GM10847 (cell line): ENCODE data around the gene LRFN5.

Experiments used
- POLR2A ChIP-seq: IDR thresholded peaks from 2 replicates; pipeline ENCODE4 v1.6.1; 2011; ENCODE audit not compliant: insufficient read length; ENCODE audit errors: extremely low read depth

LRFN5 gene

DNA sequence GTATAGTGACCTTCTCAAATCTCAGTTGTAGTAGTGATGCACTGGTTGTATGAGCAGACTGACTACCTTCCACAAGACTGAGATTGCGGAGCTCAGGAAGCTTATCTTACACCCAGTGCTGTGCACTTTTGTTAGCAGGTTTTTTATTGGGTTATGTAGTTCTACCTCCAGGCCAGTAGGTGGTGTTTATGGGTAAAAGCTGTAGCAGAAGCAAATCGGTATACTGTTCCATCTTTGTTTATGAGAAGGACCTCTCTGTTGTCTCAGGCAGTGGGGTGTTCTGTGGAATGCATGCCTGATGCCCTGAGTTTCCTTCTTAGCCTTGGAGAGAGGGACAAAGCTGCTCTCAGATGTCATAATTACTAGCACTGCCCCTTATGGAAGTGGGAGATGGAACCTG is 217.8 kb downstream of the LRFN5 start:
- TF ChIP-seq POLR2A, result no peak

DNA sequence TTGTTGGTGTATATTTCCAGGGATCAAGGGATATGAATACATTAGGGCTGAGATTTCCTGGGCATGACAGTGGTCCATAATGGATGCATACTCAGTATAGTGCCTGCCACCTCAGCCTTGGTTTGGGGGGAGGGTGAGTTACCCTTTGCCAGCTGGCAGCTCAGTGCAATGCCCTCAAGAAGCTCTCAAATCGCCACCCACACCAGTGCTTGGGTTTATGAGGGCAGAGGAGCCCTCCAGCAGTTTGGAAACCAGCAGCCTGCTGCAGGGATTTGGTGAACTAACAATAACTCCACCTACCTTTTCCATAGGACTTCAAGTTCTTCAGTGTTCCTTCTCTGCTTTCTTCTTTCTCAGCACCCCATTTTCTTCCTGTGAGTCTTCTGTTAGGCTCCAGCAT is 218.9 kb downstream of the LRFN5 start:
- TF ChIP-seq POLR2A, result no peak

DNA sequence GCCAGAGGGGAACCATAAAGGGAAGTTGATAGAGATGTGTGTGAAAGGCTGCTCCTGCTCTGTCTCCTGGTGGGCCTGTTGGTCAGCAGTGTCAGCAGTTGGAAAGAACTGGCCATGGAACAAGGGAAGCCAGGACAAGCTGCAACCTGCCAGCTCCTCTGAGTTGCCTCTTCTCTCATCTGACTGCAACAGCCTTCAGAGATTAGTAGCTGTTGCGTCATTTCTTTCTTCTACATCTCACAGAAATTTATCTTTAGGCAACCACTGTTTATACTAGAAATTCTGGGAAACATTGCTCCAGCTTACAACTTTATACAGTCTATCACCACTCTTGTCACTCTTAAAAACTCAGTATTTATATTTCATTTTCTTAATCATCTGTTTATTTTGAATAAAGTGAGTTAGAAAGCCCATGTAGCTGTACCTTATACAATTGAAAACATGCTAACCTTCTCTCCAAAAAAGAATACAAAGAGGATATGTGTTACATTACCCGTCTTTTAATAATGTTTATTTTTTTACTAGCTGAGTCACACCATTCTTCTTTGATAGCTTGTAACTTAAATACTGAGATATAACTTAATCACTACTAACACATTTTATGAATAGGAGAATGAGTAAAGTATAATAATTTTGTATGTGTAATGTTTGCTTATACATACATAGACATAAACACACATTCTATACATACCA is 224.2 kb downstream of the LRFN5 start:
- TF ChIP-seq POLR2A, result no peak

DNA sequence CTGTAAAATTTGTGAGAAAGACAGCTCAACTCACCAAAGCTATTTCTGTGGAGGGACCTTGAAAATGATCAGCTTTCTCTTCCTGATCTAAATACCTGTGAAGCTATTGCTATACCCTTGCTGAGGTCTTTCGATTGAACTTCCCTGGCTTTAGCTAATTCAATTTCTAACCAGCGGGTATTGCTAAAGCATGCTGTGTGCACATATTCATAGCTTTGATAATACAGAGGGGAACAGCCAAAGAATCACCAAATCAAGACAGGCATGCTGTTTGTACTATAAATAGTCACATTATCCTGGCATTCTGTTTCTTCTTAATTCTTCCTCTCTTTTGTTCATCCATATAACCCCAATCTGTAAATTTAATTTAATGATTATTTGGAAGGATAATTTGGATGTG is 233.0 kb downstream of the LRFN5 start:
- TF ChIP-seq POLR2A, result no peak

DNA sequence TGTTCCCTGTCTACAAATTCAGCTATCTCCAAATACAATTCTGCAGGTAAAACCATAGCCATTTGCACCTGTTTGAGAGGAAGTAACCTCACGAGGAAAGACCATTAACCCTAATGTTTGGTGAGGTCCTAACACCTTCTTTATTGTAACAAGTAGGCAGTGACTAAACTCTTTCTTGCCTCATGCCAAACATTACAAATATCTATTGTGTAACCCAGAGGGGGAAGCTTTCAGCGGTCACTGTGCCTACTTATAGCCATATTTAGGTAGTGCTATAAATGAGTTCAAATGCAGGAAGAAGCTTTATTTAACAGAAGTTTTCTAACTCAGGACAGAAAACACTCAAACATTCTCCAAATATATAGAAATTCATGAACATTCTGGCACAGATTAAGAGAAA is 252.7 kb downstream of the LRFN5 start:
- TF ChIP-seq POLR2A, result no peak

DNA sequence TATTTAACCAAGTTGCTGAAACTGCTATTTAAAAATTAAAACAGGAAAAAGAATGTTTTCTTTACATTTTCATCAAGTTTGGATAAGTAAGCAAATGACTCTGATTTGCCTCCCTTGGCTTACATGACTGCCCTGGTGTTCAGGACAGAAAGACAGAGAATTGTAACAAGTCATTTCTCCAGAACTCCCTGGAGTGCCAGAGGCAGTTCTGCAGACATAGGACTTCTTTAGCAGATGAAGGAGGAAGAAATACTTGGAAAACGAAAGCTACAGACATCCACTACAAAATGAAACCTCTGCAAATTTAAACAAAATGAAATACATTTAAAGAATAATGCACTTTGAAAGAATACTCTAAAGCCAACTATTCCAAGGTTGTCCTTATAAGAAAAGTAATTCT is 253.9 kb downstream of the LRFN5 start:
- no peak for TF ChIP-seq POLR2A

DNA sequence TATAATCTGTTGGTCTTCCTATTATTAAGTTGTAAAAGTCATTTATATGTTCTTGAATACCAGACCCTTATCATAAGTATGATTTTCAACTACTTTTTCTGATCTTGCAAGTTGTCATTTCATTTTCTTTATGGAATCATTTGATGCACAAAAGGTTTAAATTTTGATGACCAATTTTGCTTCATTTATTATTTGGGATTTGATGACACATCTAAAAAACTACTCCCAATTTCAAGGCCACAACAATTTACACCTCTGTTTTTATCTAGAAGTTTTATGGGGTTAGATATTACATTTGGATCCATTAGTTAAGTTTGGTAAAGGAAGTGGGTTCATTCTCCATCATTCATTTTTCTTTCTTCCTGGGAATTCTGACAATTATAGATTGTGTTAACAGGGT is 259.2 kb downstream of the LRFN5 start:
- TF ChIP-seq POLR2A, result no peak

DNA sequence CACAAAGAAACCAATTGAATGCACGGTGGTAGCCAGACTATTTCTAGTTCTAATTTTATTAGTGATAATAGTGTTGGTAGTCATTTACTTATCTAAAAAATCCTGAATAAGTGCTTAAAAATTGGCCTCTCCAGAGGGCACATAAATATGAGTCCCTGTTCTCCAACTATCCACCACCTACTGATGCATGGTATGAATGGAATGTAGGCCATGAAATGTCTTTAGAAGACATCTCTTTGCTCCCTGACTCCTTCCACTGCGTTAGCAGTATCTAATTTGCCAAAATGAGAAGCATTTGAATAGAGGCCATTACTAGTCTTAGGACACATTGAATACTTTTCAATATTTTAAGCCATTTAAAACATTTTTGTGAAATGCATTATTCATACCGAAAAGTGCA is 261.7 kb downstream of the LRFN5 start:
- no peak for TF ChIP-seq POLR2A

DNA sequence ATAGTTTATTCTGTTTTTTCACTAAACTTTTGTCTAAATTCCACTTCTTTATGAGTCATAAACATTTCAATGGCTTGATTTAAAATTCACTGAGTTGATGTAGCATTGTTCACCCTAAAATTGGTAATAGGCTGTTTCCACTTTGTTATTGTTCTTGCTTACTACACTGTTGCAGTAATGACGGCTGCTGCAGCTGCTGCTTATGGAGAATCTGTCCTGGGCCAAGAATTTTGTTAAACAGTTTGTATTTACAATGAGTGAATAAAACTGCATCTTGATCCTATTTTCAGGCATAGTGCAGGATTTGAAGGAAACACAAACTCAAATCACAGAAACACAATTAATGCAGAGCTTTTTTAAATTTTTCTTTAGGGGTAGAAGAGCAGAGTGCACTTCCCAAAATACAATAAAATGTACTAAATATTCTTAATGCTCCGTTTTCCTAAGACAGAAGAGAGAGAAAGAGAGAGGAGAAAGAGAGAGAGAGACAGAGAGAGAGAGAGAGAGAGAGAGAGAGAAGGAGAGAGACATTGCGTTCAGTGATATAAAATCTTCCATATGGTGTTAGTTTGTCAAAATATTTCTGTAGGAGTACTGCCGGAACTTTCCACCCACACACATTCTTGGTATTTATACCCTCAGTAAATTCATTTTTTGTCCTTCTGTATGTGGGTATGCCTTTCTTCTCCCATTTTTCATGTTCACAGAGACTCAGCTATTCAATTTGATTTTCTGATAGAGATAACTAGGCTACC is 266.4 kb downstream of the LRFN5 start:
- no peak for TF ChIP-seq POLR2A

DNA sequence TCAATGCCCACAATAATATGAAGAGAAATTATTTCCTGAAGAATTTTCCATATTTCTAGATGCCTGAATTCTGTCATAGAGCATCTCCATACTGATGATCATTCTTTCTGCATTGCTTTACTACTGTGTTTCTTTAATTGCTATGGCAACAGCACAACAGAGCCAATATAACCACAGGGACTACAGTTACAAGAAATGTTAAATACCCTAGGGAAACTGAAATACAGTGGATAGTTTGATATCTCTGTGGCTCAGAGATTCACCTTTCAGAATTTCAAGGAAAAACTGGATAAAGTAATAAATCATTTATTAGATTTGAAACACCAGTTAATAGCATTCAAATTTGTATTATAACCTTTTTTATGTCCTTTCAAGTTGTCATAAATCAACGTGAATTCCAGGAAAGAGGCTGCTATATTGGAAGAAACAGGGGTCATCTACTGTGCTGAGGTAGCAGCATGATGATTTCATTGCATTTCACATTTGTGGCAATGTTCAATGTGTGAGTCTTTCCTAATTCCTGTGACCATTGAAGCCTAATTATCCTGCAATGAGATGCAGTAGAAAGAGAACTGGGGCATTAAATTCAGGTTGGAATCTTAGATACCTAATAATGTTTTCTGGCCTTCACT is 267.1 kb downstream of the LRFN5 start:
- no peak for TF ChIP-seq POLR2A

DNA sequence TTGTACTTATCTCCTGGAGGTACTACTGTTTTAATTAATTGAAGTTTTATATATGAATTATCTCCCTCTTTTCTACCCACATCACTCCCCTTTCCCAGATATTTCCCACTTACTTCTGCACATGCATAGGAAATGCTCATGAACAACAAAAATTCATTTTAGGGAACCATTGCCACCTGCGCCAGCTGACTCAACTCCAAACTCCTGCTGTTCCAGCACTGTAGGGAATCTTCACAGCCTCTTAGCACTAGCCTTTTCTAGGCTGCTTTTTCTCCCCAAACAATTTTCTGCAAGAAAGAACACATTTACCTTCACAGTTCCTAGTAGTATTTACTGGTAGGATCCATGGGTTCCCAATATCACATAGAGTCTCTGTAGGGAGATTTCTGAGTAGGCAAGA is 268.4 kb downstream of the LRFN5 start:
- no peak for TF ChIP-seq POLR2A

DNA sequence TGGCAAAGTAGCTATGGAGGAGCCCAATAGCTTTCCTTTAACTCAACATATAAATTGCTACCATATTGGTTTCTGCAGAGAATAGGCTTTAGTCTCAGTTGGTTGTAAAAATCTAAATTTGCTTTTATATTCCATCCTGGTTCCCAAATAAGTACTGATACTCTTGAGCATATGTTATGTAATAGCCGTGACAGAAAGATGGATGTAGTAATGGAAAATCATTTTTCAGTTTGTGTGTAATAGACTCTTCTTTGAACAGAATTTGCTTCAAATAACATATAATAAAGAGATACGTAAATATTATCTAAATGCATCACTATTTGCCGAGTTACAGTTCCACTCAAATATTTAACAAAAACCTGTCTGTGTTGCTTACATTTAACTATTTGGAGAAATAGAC is 271.6 kb downstream of the LRFN5 start:
- no peak for TF ChIP-seq POLR2A

DNA sequence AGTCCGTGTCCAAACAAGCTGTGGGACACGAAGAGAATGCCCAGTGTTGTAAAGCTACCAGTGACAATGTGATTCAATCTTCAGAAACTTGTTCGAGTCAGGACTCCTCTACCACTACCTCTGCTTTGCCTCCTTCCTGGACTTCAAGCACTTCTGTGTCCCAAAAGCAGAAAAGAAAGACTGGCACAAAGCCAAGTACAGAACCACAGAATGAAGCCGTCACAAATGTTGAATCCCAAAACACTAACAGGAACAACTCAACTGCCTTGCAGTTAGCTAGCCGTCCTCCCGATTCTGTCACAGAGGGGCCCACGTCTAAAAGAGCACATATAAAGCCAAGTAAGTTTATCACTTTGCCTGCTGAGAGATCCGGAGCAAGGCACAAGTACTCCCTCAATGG is 284.9 kb downstream of the LRFN5 start:
- no peak for TF ChIP-seq POLR2A

DNA sequence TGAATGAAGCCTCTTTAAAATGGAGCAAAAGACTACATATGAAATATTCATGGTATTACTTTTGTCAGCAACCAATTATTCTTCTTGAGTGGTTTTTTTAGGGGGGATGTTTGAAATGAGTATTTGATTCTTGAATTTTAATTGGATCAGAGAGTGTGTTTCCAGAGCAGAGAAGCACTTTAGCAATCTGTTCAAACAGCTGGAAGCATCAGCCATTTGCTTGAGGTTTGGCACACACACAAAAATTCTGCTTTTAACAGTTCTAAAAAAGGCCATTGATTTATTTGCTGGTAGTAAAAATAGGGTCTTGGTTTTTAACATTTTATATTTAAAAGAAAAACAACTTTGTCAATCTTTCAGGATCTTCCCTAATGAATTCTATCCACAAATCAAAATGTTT is 292.7 kb downstream of the LRFN5 start:
- no peak for TF ChIP-seq POLR2A

DNA sequence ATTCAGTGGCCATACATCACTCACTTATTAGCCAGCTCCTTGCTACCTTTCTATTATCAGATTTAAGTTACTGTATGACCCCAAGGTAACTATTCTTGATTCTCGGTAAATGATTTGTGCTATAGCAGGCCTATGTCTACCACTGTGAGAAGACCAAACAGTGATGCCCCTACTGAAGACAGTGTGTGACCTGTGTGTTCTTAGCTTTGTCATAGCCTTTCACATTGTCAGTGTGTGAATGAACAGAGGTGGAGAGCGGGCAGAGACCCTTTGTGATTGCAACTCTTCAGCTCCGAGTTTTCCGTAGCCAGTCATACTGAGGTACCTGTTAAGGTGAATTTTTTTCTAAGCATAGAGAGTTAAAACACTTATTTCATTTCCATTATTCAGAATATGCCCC is 294.0 kb downstream of the LRFN5 start:
- no peak for TF ChIP-seq POLR2A

DNA sequence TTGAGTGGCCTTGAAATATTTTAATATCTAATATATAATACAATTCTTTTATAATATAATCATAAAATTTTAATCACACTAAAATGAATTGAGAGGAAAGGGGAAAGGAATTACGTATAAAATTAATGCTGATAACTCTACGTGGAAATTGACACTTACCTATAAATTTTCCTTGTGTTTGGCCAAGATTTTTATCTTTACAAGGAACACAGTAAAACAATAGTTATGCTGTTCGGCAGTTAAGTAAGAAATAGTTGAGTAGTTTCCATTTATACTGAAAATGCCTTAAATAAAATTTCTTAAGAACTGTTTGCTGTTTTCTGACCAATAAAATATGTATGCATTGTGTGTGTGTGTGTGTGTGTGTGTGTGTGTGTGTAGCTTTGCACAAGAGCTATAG is 294.4 kb downstream of the LRFN5 start:
- no peak for TF ChIP-seq POLR2A
